GM18858 (cell line): Measurements from ENCODE around the gene USH1C.

Experiments
- ATAC-seq: cut with Tn5 transposase; IDR thresholded peaks from one replicate; pipeline ENCODE4 v1.9.1; 2021; ENCODE audit not compliant: unreplicated experiment

The USH1C gene

DNA sequence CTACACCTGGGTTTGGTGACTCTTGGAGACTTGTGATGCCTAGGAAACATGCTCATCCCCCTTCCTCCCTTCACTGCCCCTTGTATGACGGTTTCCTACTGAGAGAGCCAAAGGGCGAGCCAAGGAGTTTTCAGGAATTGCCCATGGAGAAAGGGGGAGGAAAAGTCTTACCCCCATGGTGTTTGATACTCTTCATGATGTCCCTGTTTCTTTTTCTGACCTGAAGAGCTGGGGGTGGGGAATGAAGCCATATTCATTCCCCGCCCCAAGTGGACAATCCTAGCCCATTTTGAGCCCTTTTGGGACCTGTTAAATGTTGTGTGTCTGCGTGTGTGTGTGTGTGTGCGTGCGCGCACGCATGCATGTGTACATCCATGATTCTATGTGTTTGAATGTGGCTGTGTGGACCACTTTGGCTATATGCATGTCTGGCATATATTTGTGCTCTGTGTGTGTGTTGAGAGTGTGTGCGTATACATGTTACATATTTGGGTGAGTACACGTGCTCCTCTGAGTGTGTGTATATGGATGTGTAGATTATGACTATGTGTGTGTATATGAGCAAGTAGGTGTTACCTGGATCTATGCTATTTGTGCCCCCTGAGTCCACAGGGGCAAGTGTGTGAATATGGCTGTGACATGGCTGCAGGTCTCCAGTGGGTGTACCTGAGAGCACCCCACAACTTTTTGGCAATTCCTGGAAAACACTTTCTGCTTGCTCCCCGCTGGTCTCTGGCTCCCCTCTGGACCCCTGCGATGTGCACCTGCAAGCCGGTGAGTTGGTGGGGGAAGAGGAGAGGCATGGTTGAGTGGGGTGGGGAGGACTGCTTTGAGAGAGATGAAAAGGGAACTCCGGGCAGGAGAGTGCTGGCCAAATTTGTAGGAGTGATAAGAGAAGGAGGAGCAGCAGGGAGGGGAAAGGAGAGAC lies 27.5 kb upstream of the USH1C start:
- no peak for ATAC-seq

DNA sequence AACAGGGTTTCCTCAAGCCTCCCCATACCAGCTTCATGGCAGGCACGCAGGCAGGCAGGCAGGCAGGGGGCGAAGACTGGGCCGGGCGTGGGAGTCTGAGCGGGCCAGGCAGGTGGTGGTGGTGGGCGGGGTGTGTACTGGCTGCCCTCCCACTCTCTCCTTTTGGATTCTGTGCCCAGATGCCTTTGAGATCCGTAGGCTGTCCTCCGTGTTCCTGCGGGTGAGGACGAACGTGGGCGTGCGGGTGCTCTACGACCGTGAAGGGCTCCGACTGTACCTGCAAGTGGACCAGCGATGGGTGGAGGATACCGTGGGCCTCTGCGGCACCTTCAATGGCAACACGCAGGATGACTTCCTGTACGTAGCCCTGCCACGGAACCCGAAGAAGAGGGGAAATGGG lies 25.8 kb upstream of the USH1C start:
- ATAC-seq = no peak

DNA sequence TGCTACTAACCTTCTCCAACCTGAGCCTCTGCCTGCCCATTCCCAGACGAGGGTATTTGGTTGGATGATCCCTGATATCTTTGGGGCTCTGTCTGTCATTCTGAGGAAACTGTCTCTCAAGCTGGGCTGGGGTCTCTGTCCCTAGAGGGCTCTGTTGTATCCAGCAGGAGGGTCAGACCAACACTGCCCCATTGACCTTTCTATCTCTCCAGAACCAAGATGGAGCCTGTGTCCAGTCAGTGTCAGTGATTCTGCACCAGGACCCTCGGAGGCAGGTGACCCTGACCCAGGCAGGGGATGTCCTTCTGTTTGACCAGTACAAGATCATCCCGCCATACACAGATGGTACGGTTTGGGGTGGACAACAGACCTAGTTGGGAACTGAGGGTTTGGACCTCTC lies 24.7 kb upstream of the USH1C start:
- ATAC-seq = no peak

DNA sequence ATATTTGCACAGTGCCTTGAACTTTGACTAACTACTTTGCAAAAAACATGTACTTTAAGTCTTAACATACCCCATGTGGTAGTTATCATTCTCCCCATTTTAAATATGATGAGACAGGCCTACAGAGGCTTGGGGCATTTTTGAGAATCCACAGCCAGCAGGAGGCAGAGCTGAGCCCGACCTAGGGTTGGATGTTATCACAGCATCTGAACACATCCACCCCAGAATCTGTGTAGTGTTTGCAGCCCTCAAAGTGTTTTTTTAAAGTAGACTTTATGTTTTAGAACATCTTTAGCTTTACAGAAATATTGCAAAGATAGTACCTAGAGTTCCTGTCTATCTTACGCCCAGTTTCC lies 20.4 kb upstream of the USH1C start:
- ATAC-seq = no peak

DNA sequence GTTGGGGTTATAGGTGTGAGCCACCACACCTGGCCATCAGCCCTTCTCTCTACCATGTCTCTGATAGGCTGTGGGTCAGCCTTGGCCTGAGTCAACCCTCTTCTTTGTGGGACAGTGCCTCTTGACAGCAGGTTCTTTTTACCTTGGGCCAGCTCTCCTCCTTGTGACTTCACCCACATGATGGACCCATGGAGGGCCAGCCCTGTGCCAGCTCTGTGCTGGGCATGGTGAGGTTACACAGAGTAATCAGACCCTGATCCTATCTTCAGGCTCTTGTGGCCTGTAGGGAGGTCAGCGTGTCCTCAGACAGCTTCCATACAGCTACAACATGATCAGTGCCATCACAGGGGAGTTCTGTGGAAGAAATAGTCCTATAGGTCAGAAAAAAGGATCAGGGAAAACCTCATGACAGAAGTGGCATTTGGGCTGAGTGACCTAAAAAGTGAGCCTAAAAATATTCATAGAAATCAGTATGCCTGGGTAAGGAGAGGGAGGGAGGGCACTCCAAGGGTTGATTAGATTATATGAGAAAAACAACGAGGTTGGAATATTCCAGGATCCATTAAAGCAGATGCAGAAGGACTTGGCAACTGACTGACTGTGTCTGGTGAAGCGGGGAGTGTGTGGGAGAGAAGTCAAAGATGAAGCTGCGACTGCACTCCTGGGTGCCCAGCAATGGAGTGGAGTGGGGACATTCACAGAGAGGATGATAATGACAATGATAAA lies 19.9 kb upstream of the USH1C start:
- ATAC-seq = no peak

DNA sequence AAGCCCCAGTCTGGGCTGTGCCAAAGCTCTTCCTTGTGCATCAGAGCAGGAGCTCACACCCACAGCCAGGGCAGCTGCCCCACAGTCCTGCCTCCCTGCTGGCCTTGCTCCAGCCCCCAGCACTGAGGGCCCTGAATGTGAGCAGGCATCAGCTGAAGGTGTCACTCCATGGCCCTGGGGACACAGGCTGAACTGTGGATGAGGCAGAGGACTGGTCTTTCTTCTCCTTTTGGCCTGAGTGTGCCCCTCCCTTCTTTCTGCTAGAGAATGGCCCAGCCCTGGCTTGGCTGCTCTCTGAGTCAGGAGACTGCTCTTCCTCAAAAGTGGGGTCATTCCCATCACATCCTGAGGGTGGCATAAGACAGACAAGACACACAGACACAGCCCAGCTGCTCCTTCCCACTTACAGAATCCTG lies 19.0 kb upstream of the USH1C start:
- ATAC-seq = no peak

DNA sequence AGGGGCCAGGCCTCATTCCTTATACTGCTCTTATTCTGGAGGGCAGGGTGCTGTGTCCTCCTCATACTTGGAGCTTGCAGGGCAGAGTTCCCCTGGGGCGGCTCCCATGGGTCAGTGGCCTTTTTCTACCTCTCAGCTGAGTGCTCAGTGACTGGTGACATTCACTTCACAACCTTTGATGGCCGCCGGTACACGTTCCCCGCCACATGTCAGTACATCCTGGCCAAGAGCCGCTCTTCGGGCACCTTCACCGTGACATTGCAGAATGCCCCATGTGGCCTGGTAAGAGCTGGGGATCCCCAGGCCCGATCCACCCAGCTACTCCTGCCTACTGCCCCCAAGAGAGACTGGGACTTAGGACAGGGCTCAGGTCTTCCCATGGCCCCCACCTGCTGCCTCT lies 17.3 kb upstream of the USH1C start:
- no peak for ATAC-seq

DNA sequence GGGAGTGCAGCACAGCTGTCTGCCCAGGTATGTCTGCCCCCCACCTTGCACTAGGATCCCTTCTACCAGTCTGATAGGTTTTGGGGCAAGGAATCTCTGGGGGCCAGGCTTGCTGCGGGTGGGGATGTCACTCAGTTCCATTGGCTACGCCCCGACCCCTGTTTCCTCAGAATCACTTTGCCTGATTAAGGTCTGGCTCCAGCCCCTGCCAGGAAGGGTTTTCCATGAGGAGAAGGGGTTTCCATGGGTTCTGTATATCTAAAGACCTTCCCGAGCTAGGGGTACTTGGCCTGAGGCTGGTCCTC lies 16.8 kb upstream of the USH1C start:
- ATAC-seq = no peak

DNA sequence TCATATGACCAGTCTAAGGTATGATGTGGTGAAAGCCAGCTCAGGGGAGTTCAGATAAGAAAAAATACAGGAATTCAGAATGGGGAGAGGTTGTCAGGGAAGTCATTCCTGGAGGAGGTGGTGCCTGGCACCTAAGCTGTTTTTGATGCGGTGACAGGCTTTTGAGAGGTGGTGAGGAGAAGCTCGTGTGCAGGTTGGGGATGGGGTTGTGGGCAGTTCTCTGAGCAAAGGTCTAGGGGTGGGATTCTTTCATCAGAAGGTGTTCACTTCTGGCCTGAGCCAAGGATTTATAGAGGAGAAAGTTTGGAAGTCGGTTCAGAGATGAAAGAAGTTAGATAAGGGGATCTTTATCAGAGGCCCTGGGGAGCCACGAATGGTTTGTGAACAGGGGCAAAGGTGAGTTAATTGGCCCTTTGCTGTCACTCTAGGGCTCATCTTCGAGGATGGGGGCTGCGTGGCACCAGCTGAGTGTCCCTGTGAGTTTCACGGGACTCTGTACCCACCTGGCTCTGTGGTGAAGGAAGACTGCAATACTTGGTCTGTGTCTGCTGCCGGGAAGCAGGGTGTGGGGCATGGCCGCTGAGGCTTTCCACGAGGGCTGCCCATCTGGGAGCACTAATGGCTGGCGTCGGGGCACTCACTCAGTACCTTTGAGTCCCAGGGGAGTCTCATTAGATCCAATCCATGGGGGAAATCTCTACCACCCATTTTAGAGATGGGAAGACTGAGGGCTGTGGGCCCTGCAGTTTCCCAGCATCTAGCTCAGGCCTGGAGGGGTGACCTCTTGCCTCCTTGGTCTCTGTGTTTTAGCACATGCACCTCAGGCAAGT lies 16.3 kb upstream of the USH1C start:
- ATAC-seq = no peak

DNA sequence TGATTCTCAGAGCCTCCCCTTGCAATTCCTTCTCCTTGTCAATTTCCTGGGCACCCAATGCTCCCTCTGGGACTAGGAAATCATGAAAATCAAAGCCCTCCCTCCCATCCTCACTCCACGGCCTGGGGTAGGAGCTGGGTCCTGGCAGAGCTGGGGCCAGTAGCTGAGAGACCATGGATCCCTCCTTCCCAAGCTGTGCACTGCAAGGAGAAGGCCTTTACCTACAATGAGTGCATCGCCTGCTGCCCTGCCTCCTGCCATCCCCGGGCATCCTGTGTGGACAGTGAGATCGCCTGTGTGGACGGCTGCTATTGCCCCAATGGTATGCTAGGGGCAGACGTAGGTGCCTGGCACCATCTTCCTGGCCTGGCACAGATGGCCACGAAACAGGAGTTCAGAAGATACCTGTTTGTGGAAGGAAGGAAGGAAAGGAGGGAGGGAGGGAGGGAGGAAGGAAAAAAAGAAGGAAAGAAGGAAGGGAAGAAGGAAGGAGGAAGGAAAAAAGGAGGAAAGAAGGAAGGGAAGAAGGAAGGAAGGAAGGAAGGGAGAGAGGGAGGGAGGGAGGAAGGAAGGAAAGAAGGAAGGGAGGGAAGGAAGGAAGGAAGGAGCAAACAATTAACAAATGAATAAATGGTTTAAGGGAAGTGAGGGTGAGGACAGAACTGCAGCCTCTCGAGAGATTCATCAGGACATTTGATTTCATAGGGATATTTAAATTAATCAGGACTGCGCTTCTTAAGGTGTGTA lies 15.3 kb upstream of the USH1C start:
- no peak for ATAC-seq

DNA sequence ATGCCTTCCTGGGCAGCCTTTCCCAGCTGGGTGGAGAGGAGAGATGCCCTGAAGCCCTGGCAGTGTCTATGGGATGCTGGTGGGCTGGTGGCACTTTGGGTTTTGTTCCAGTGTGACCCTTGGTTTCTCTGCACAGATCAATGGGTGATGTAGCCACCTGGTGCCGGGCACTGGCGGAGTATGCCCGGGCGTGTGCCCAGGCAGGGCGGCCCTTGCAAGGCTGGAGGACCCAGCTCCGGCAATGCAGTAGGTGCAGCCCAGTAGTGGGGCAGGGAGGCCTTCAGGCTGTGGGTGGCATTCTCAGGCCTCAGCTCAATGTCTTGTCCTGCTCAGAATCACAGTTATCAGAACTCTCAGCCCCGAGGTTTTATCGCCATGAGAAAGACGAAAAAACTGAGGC lies 14.7 kb upstream of the USH1C start:
- no peak for ATAC-seq

DNA sequence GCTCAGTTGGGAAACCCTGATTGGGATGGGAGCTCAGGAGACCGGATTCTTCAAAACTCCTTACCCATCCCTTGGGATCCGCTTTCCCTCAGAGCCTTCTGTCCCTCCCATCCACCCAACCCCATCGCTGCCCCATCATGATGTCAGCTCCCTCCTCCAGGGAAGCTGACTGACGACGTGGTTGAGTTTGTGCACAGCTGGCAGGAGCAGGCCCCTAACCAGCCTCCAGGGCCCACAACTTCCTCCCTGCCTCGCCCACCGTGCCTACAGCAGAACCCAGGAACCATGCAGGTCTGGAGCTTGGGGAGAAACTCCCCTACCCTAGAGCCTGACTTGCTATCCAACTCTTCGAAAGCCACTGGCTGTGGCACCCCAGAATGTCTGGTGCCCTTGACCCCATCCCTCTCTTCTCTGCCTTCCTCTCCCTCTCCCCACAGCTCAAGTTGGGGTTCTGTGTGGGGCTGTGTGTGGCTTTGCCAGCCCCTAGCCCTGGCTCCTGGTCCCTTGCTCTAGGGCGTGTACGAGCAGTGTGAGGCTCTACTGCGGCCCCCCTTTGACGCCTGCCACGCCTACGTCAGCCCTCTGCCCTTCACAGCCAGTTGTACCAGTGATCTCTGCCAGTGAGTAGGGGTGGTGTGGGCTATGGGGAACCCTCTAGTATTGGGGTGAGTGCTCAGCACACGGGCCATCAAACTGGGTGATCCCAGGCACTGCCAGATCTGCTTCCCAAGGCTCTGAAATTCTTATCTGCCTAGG lies 14.0 kb upstream of the USH1C start:
- no peak for ATAC-seq

DNA sequence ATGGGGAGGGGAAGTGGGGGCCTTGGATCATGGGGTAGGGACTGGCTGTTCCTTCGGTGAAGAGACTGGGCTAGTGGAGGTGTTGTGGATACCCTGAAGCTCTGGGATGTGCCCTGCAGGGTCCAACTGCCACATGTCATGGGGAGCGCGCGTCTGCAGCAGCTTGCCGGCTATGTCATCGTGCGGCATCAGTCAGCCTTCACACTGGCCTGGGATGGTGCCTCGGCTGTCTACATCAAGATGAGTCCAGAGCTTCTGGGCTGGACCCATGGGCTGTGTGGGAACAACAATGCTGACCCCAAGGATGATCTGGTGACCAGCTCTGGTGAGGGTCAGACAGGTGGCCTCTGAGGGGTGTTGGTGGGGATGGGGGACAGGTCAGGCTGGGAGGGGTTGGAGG lies 12.8 kb upstream of the USH1C start:
- no peak for ATAC-seq

DNA sequence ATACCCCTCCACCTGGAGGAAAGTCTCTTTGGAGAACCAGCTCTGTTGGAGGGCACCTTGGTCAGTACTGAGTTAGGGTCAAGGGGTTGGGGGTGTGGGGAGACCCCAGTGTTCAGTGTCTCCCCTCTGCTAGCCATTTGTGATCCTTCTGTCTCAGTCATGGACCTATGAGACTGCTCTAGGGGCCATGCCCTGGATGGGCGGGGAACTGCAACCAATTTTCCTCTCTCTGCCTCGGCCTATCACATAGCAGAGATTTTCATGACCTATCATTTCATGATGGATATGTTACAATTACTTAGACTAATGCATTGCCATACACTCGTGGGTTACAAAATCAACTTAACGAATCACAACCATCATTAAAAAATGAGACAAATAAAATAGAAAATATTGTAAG lies 10.3 kb upstream of the USH1C start:
- ATAC-seq = no peak

DNA sequence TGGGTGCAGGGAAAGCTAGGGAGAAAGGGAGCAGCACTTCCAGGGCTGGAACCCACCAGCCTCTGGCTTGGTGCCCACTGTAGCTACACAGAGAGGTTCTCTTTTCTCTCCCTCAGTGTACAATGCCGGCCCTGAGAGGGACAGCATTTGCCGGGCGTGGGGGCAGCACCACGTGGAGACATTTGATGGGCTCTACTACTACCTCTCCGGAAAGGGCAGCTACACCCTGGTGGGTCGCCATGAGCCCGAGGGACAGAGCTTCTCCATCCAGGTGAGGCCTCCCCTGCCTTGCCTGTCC lies 9.0 kb upstream of the USH1C start:
- ATAC-seq = no peak

DNA sequence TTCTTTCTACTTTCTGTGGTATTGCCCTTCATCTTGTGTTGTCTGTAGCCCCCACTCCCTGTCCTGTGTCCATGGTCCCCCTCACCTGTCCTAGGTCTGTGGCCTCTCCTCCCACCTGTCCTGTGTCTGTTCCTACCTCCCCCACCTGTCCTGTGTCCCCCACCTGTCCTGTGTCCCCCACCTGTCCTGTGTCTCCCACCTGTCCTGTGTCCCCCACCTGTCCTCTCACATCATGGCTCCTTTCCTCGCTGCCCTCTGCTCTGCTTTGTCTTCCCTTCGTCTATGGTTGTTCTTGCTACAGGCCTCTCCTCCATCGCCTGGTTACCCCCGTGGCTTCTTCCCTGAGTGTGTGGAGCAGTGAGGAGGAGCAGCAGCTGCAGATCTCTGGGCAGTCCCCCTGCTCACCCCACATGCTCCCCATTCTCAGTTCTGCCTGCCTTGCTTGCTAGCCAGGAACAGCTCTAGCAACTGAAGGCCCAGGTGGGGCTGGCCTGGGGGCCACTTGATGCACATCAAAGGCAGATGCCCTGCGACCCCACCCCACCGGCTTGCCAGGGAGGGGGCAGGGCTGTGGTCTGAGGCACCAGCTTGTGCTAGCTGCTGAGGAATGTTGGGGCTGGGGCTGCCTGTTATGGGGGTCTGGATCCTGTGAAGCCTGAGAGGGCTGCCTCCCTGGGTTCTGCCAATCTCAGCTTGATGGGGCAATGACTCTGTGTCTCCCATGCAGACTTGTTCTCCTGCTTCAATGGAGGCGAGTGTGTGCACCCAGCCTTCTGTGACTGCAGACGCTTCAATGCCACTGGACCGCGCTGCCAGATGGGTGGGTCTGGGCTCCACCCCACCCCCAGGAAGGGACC lies 8.4 kb upstream of the USH1C start:
- ATAC-seq = no peak

DNA sequence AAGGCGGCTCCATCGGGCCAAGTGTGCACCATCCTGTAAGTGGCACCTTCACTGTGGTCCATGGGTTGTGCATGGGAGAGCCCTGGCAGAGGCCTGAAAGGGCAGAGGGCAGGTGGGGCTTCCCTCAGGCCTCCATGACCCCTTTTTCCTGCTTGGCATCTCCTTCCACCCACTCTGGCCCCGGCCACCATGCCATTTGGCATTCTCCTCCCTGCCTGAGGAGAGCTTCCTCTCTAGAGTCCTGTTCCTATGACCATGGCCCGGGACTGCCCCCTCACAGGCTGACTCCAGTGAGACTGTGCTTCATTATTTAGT lies 7.8 kb upstream of the USH1C start:
- no peak for ATAC-seq

DNA sequence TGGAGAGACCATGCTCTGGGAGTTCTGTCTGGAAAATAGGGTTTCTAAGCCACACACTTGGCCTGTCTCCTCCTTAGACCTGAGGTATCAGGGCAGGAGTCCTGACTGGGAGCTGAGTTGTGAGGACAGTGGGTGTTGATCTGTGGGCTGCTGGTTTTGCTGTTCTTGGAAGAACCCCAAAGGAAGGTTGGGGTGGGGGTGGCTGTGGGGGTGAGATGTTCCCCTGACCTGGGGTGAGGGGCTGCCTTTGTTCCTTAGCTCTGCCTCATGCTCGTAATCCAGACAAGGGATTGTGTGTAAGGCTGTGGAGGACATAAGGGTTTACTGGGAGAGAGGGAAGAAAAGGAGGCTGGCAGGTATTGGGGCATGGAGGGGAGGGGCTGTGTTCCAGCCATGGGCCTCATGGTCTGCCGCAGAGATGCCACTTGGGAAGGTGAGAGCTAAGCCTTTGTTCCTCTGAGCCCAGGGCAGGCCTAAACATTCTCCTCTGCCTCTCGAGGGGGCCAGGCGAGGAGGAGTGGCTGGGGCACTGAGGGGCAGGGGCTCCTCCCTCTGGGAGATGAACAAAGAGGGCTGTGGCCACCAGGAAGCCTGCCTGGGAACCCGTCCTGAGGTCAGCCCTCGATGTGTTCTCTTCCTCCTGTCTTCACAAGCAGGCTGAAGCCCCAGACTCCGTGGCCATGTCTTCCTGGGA lies 7.3 kb upstream of the USH1C start:
- ATAC-seq = no peak
